H1 (cell line): ENCODE data around the gene DPH6. TPM values are rescaled to one million over a fixed set of nuclear protein-coding genes. Genes with fewer than 3 reads are reported as not detected.

Source experiments
- CTCF ChIA-PET: fragments of 300-600 bp; sonication (Branson Sonifier 250); formaldehyde crosslinking; loops from one replicate; lab custom pipeline; 2021; ENCODE audit not compliant: partially characterized antibody; lab: Charles Lee
- POLR2A ChIA-PET: fragments of 300-600 bp; sonication (Branson Sonifier 250); formaldehyde crosslinking; loops from one replicate; lab custom pipeline; 2021; ENCODE audit warnings: inconsistent platforms; ENCODE audit not compliant: partially characterized antibody; lab: Charles Lee
- DNase-seq, 2 experiments: peaks; one replicate each; pipeline versions ENCODE4 v3.0.0 to v3.0.0-alpha.2; 2010 to 2022; ENCODE audit warnings: low spot score in 2 of 2, low read depth in 1 of 2, mixed read lengths in 1 of 2
- FAIRE-seq: peaks from 2 replicates; lab custom pipeline; 2011; peaks lifted over from hg19 to GRCh38; lab: Jason Lieb, UNC
- H2AFZ ChIP-seq: 2 replicates; pipeline ENCODE4 v1.8.1; 2012; ENCODE audit warnings: low read length, inconsistent platforms
- H2AK5ac ChIP-seq: 2 replicates; pipeline ENCODE4 v1.6.1; 2013; ENCODE audit warnings: low read depth, low read length
- H2BK120ac ChIP-seq: replicated peaks from 2 replicates; pipeline ENCODE3; 2013; ENCODE audit warnings: low read depth, low read length, inconsistent platforms
- H2BK12ac ChIP-seq: 2 replicates; pipeline ENCODE4 v1.6.1; 2013; ENCODE audit warnings: low read depth, low read length
- H2BK15ac ChIP-seq: 2 replicates; pipeline ENCODE4 v1.6.1; 2013; ENCODE audit warnings: low read length
- H2BK20ac ChIP-seq: 2 replicates; pipeline ENCODE4 v1.6.1; 2013; ENCODE audit warnings: low read length
- H2BK5ac ChIP-seq: 2 replicates; pipeline ENCODE4 v1.6.1; 2013; ENCODE audit warnings: low read depth, low read length
- H3K14ac ChIP-seq: 2 replicates; pipeline ENCODE4 v1.6.1; 2013; ENCODE audit warnings: inconsistent platforms; ENCODE audit not compliant: insufficient read length
- H3K18ac ChIP-seq: 2 replicates; pipeline ENCODE4 v1.6.1; 2013; ENCODE audit warnings: low read length; ENCODE audit errors: extremely low read depth
- H3K23ac ChIP-seq: 2 replicates; pipeline ENCODE4 v1.6.1; 2013; ENCODE audit warnings: inconsistent platforms; ENCODE audit not compliant: insufficient read length
- H3K23me2 ChIP-seq: 2 replicates; pipeline ENCODE4 v1.6.1; 2013; ENCODE audit warnings: low read depth, low read length
- H3K27ac ChIP-seq: 2 replicates; pipeline ENCODE4 v1.6.1; 2011; ENCODE audit warnings: low read depth, low read length, inconsistent platforms
- H3K27me3 ChIP-seq, 4 experiments: replicated peaks in 1 of 4; 1 replicate in 1 of 4; 2 replicates in 3 of 4; pipeline versions ENCODE4 v1.6.1 to v1.8.1; 2011 to 2013; ENCODE audit warnings: low read length in 3 of 4, mild to moderate bottlenecking in 3 of 4, inconsistent platforms in 2 of 4, mixed read lengths in 2 of 4, moderate library complexity in 1 of 4; ENCODE audit not compliant: control insufficient read depth in 3 of 4, insufficient read depth in 3 of 4; ENCODE audit errors: extremely low read depth in 1 of 4
- H3K36me3 ChIP-seq, 4 experiments: 2 replicates each; pipeline versions ENCODE4 v1.6.1 to v1.8.1; 2011 to 2013; ENCODE audit warnings: mild to moderate bottlenecking in 4 of 4, low read length in 3 of 4, moderate library complexity in 2 of 4, control low read depth in 1 of 4, inconsistent platforms in 1 of 4; ENCODE audit not compliant: insufficient read depth in 4 of 4, control insufficient read depth in 2 of 4
- H3K4ac ChIP-seq: replicated peaks from 2 replicates; pipeline ENCODE3; 2013; ENCODE audit warnings: low read length, low read depth, mixed read lengths, inconsistent platforms; ENCODE audit not compliant: insufficient read length
- H3K4me1 ChIP-seq, 4 experiments: replicated peaks in 1 of 4; 1 replicate in 1 of 4; 2 replicates in 3 of 4; pipeline versions ENCODE4 v1.6.1 to v1.8.1; 2011 to 2013; ENCODE audit warnings: low read length in 3 of 4, inconsistent platforms in 2 of 4, mixed read lengths in 1 of 4; ENCODE audit not compliant: insufficient read depth in 4 of 4, control insufficient read depth in 3 of 4
- H3K4me2 ChIP-seq, 2 experiments: 2 replicates each; pipeline versions ENCODE4 v1.6.1 to v1.8.1; 2011 to 2013; ENCODE audit warnings: low read depth in 2 of 2, low read length in 2 of 2, control low read depth in 1 of 2, inconsistent platforms in 1 of 2, mild to moderate bottlenecking in 1 of 2; ENCODE audit not compliant: insufficient read depth in 1 of 2
- H3K4me3 ChIP-seq, 4 experiments: fragments of 200-600, 300-600 bp in 1 of 4; sonication (generic), shearing (Covaris generic), sonication (Bioruptor Twin) in 1 of 4; 2 replicates each; pipeline versions ENCODE4 v1.5.1 to v1.8.1; 2011 to 2016; ENCODE audit warnings: low read length in 4 of 4, low read depth in 3 of 4, control low read depth in 2 of 4, inconsistent platforms in 2 of 4, mild to moderate bottlenecking in 2 of 4, mixed read lengths in 1 of 4, moderate library complexity in 1 of 4; ENCODE audit not compliant: insufficient read depth in 2 of 4; ENCODE audit errors: extremely low read depth in 1 of 4
- H3K56ac ChIP-seq: replicated peaks from 2 replicates; pipeline ENCODE3; 2013; ENCODE audit warnings: low read depth, mild to moderate bottlenecking, mixed read lengths, low read length, inconsistent platforms; ENCODE audit not compliant: insufficient read length
- H3K79me1 ChIP-seq: 2 replicates; pipeline ENCODE4 v1.6.1; 2013; ENCODE audit warnings: low read depth, low read length, control low read depth
- H3K79me2 ChIP-seq, 2 experiments: 2 replicates each; pipeline versions ENCODE4 v1.6.1 to v1.8.1; 2012 to 2013; ENCODE audit warnings: low read length in 2 of 2, mild to moderate bottlenecking in 2 of 2, inconsistent platforms in 1 of 2; ENCODE audit not compliant: insufficient read depth in 2 of 2, control insufficient read depth in 1 of 2
- H3K9ac ChIP-seq, 4 experiments: replicated peaks in 1 of 4; 1 replicate in 1 of 4; 2 replicates in 3 of 4; pipeline versions ENCODE4 v1.6.1 to v1.8.1; 2011 to 2013; ENCODE audit warnings: low read depth in 3 of 4, low read length in 3 of 4, control low read depth in 2 of 4, mild to moderate bottlenecking in 2 of 4, moderate library complexity in 2 of 4, inconsistent platforms in 1 of 4; ENCODE audit errors: extremely low read depth in 1 of 4
- H3K9me3 ChIP-seq, 2 experiments: 2 replicates each; pipeline versions ENCODE4 v1.6.1 to v1.8.1; 2012 to 2013; ENCODE audit warnings: mild to moderate bottlenecking in 2 of 2, moderate library complexity in 2 of 2, control low read depth in 1 of 2, inconsistent platforms in 1 of 2, low read depth in 1 of 2, low read length in 1 of 2, mixed read lengths in 1 of 2; ENCODE audit not compliant: insufficient read depth in 2 of 2
- H4K20me1 ChIP-seq, 2 experiments: replicated peaks in 1 of 2; 2 replicates each; pipeline versions ENCODE3 to v1.8.1; 2011 to 2013; ENCODE audit warnings: inconsistent platforms in 2 of 2, low read length in 2 of 2, mild to moderate bottlenecking in 1 of 2; ENCODE audit not compliant: insufficient read depth in 2 of 2, control insufficient read depth in 1 of 2
- H4K5ac ChIP-seq: 2 replicates; pipeline ENCODE4 v1.6.1; 2013; ENCODE audit warnings: low read length, low read depth, mixed read lengths, inconsistent platforms; ENCODE audit not compliant: insufficient read length
- H4K8ac ChIP-seq: 2 replicates; pipeline ENCODE4 v1.8.0; 2013; ENCODE audit warnings: mild to moderate bottlenecking, moderate library complexity, low read length, inconsistent platforms; ENCODE audit not compliant: insufficient read depth; ENCODE audit errors: extremely low read depth
- H4K91ac ChIP-seq: replicated peaks from 2 replicates; pipeline ENCODE3; 2013; ENCODE audit warnings: low read length, mixed read lengths, inconsistent platforms; ENCODE audit not compliant: insufficient read length
- HDAC6 ChIP-seq: IDR thresholded peaks from one replicate; pipeline ENCODE4 v1.7.1; 2012; ENCODE audit warnings: low read depth, mild to moderate bottlenecking, inconsistent platforms, low read length, moderate library complexity
- JUN ChIP-seq: IDR thresholded peaks from 2 replicates; pipeline ENCODE4 v1.6.1; 2011; ENCODE audit warnings: low read depth, mild to moderate bottlenecking, improper control_type of control experiment, low read length
- KDM1A ChIP-seq: fragments of 200-600, 300-600 bp; sonication (generic); IDR thresholded peaks from 2 replicates; pipeline ENCODE4 v1.7.1; 2016; ENCODE audit warnings: mild to moderate bottlenecking, low read length, borderline replicate concordance
- RBBP5 ChIP-seq: IDR thresholded peaks from 2 replicates; pipeline ENCODE4 v1.7.1; 2012; ENCODE audit warnings: low read depth, mild to moderate bottlenecking, inconsistent platforms, low read length, moderate library complexity, borderline replicate concordance
- SIX5 ChIP-seq: IDR thresholded peaks from 2 replicates; pipeline ENCODE4 v1.6.1; 2011; ENCODE audit warnings: mild to moderate bottlenecking, low read depth, low read length
- SRF ChIP-seq: IDR thresholded peaks from 2 replicates; pipeline ENCODE4 v1.6.1; 2011; ENCODE audit warnings: mild to moderate bottlenecking, low read depth, low read length, moderate library complexity
- ZNF274 ChIP-seq: IDR thresholded peaks from 2 replicates; pipeline ENCODE4 v1.7.0; 2012; ENCODE audit warnings: low read length, borderline replicate concordance; ENCODE audit errors: extremely low read depth
- WGBS, 2 experiments: shearing (Covaris generic) in 1 of 2; methylation state at CpG; one replicate each; pipeline versions ENCODE4 v1.1.6 to v1.1.7; 2013 to 2015; ENCODE audit warnings: low lambda C conversion rate in 2 of 2, mixed read lengths in 2 of 2, inconsistent platforms in 1 of 2, low coverage in 1 of 2, missing lambda C conversion rate in 1 of 2; ENCODE audit not compliant: insufficient replicate concordance in 2 of 2, insufficient coverage in 1 of 2, insufficient read length in 1 of 2; ENCODE audit errors: extremely low coverage in 1 of 2, missing lambda C conversion rate in 1 of 2; 5-methylcytosine and 5-hydroxymethylcytosine counted together
- polyA plus RNA-seq, 7 experiments: library from polyadenylated mRNA; depleted of rRNA in 3 of 7; stranded (reverse) in 5 of 7; unstranded in 2 of 7; fragments of >200 nt in 5 of 7; fragments of 200-250 nt in 2 of 7; gene quantifications; 1 replicate in 5 of 7; 2 replicates in 1 of 7; 4 replicates in 1 of 7; pipeline versions ENCODE4 v1.2.1 to v1.2.3, GENCODE V29; 2011 to 2013; ENCODE audit warnings: missing spikeins in 2 of 7, mixed read lengths in 2 of 7
- total RNA-seq: library from RNA; stranded (reverse); fragmentation: NEBNext Ultra II Directional; extraction: Animal tissue kit (Norgen Biotek cat#: 25700); gene quantifications from 2 replicates; pipeline ENCODE4 v1.2.1, GENCODE V29; 2021

DPH6 gene
- total and polyA plus RNA-seq, 2 of the 8 experiments (the other 6 are each of a cell fraction or from before 2014, with no cell fraction given) = 21.6 to 30.5 TPM

GRCh38 chr15:35562641-35563040 lies 16.7 kb upstream of the DPH6 start:
- Histone ChIP-seq H3K9ac (no peak overlapping the region), H3K18ac (no peak overlapping the region), H4K5ac (no peak overlapping the region), H2AK5ac (no peak overlapping the region), H4K91ac (no peak overlapping the region), H3K36me3 (no peaks in the 10 kb centered on the region), H3K4me1 (no peaks in the 10 kb centered on the region), H2BK15ac (no peak overlapping the region), H4K8ac (no peak overlapping the region), H3K79me2 (no peaks in the 10 kb centered on the region), H3K4ac (no peak overlapping the region), H4K20me1 (no peaks in the 10 kb centered on the region), H3K4me2 (no peak overlapping the region), H3K14ac (no peak overlapping the region), H2BK12ac (no peak overlapping the region), H3K27ac (no peak overlapping the region), H3K23me2 (no peaks in the 10 kb centered on the region), H3K4me3 (no peak overlapping the region), H3K27me3 (no peaks in the 10 kb centered on the region), H3K9me3 (no peaks in the 10 kb centered on the region), H2BK120ac (no peak overlapping the region)
- ChIA-PET CTCF (no interaction called here), POLR2A (interaction anchor here (1.5 kb wide), 1 partner anchor 16 kb away, joined by 4 read pairs; the partner anchor contains the start of gene DPH6)
- no peak for FAIRE-seq
- WGBS, 2 experiments = 95% methylated on average over 1 of the region's 1 CpG; no CpG with 5 or more reads in 1 of the 2 experiments
- no peak for DNase-seq
- TF ChIP-seq SRF (no peak), ZNF274 (no peak), KDM1A (no peak), JUN (no peak), RBBP5 (no peak), SIX5 (no peak), HDAC6 (no peak)
- TF ChIP-seq, all 59 proteins: peak for 0
- Histone ChIP-seq H3K56ac (no peak overlapping the region), H3K23ac (no peak overlapping the region), H3K79me1 (no peaks in the 10 kb centered on the region), H2AFZ (no peak overlapping the region), H2BK20ac (no peak overlapping the region), H2BK5ac (no peak overlapping the region)
